ENCODE measurements around the gene NABP2.
A peak's percentile ranks its signal among the peaks of the same experiment; 100 is the strongest.
"Not testable (repeated sequence)": the region's sequence is repeated elsewhere in the genome, so short reads cannot be mapped to it uniquely, and the experiment has no call there.

Gene NABP2

DNA sequence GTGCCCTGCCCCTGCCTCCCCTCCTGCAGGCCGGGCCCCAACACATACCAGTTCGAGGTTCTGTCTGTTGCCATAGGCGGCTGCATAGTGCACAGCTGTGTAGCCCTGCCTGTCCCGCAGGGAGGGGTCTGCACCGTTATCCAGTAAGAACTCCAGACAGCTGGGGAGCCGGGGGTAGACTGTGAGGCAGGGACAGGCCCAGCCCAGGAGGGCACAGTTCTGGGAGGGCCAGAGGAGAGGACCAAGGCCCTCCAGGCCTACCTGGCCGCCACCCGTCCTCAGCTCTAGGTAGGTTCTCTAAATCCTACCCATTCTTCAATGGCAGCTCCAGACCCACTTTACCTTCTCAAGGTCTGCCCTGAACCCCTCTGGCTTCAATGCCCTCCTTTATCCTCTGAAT is 24.6 kb downstream of the NABP2 start:
- no peak for DNase-seq

DNA sequence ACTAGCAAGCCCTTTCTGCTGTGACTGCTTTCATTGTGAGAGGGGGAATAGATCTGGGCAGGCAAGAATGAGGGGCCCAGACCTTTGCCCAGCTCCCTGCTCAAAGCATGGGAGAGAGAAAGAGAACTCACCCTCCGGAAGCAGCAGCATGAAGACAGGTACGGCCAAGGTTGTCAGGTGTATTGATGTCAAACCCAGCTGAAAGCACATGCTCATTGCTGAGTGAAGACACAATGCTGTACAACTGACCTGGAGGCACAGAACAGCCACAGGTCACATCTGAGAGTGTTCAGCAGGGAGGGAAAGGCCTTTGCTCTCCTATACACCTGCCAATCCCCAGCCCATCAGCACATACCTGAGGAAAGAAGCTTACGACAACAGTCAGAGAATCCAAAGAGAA is 28.5 kb downstream of the NABP2 start:
- DNase-seq = no peak

DNA sequence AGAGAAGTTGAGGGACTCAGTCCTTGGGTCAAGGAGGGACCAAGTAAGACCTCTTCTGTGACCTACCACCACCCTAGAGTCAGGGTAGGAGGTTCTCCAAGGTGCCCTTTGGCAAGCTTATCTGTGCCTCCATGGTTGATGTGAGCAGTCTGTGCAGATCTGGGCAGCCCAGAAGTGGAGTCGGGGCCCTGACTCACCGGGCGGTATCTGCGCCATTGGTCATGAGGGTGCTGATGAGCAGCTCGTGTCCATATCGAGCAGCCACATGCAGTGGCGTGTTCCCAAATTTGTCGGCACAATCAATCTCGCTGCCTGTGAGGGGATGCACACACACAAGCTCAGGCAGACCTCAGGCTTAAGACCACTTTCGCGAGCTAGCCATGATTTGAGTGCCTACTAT is 28.9 kb downstream of the NABP2 start:
- DNase-seq = no peak

DNA sequence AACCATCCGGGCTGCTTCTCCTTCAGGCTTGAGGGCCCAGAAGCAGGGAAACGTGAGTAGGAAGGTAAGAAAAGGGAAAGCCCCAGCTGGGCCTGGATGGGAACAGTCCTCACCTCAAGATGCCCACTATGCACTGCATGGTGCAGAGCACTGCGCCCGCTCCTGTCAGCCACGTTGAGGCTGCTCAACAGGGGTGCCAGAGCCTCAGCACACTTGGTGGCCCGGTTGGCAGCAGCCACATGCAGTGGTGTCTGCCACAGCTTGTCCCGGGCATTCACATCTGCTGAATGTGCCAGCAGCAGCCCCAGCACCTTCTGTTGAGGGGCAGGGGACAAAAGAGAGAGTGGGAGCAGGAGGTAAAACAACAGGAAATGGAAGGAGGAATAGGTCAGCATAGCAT is 31.5 kb downstream of the NABP2 start:
- no peak for DNase-seq

DNA sequence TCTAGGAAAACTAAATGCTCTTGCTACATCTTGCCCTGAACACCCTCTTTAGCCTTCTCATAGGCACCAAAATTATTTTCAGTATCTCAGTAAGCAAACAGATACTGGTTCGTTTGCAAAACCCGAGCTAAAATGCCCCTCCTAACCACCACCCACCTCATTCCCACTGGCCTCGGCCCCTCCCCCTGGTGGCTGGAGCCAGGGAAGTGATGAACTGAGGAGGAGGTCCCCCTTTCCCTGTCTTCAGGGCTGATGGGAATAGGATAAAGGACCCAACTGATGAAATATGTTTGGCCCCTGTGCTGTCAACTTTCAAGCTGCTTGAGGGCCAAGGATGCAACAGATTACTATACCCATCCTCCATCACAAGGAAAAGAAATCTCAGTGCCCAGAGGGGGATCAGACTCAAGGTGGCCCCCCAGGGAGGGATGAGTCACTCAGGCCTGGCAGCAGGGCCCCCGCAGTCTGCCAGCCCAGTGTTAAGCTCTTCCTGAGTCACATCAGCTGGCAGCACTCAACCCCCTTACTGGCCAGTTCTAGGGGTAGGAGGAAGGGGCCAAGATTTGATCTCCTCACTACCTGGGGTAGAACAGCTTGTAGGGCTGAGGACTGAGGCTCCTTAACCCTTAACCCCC is 32.3 kb downstream of the NABP2 start:
- no peak for DNase-seq

DNA sequence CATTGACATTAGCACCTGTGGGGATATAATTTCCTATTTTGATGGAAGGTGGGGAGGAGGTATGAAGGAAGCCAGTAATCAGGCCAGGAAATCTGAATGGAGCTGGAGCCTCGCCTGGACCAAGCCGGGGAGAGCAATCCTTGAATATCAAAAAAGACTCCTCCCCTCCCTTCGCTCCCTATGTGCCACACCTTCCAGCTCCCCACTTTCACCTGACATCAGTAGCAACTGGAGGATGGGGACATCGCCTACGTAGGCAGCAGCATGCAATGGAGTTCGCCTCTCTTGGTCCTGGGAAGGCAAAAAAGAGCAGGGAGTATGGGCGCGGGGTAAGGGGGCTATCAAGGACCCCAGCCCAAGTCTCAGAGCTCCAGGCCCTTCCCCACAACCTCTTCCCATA is 32.9 kb downstream of the NABP2 start:
- DNase-seq = no peak

DNA sequence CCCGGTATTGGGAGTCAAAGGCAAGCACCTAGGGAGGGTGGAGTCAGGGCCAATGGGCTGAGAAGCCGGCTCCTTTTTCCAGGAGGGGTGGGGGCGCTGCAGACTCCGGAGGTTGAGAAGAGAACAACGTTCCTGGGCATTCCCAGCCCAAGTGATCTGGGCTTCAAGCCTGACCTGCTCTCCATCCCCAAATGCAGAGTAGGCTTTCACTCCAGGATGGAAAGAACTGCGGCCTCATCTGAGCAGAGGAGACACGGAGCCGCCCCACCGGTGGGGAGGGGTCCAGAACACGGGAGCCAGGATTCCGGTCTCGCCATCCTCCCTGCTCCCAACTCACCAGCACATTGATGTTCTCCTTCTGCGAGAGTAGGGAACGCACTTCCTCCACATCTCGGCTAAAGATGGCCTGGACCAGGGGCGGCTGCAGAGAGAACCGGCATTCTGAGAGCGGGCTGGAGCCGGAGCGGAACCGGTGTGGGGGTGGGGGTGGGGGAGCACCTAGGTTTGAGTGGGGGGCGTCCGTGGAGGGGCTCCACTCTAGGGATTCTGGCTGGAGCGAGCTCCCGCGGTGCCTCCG is 33.4 kb downstream of the NABP2 start:
- peak; percentile 38 for DNase-seq

DNA sequence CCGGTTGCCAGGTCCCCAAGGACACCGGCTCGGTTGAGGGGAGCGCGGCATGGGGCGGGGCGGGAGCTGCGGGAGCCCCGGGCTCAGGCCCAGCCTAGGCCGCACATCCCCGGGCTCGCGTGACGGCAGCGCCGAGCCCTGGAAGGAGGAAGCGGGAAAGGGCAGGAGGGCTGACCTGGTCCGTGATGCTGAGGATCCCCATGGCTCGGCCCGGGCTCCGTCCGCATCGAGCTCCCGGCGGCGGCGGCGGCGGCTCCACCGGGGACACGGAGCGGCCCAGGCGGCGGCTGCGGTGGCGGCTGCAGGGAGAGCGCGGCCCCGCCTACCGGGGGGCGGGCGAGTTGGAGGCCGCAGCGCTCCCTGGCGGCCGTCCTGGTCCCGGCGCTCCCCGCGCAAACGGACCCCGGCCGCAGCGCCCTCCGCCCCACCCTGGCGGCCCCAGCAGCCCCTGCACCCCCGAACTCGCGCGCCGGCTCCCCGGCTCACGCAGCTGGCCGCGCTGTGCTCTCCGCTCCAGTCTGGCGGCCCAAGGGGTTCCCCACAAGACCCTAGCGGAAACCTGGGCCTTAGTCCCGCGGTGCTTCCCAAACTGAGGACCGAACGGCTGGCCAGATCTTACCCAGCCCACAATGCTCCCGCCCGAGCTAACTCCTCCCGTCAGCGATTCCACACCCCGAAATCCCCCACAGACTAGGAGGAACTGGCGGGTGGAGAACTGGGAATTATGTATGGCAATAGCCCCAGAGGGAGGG is 34.1 kb downstream of the NABP2 start, which contains the start of gene ANKRD52:
Gene ANKRD52, minus strand, starts transcription at position 317 of the 752 bp plus-strand sequence. Its CDS starts 115 bp downstream, at position 202.
- peak; percentile 44 for DNase-seq

DNA sequence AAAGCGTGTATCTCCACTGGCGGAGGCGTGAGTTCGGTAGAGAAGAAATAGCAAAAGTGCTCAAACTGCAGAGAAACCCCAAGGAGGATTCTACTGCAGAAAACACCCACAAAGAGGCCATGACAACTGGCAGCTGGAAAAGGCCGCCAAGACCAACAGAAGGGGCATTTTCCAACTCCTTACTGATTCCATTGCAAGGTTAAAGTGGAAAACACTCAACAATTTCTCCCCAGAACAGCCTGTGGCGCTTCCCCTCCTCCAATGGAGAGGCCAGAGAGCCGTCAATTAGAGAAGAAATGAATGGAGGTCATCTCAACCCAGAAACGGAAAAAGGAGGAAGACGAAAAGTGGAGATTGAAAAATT is 34.7 kb downstream of the NABP2 start:
- no peak for DNase-seq

DNA sequence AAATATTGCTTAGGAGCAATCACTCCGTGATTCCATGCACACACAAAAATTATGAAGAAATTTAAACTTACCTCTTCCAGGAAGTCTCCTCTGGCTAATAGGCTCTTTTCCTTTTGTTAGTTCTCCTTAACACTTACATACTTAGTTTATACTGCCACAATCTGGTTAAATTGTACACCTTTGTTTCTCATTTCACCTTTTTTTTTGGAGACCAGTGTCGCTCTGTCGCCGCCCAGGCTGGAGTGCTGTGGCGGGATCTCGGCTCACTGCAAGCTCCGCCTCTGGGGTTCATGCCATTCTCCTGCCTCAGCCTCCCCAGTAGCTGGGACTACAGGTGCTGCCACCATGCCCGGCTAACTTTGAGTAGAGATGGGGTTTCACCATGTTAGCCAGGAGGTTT is 36.2 kb downstream of the NABP2 start:
- DNase-seq = no peak

DNA sequence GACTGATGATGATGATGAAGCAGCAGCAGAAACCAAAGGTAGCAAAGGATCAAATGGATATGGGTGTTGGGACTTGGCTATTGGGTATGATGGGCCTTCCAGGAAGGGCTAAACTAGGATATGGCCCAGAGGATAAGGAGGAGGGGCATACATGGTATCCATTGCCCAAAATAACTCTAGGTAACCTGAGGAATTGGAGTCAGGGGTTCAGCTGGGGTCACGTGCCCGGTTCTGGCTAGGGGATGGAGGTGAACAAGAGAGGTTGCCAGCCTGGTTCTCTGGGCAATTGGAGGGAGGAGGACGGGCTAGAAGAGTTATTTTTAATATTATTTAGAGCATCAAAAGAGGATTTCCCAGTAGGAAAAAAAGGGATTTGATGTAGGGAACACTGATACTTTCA is 36.8 kb downstream of the NABP2 start:
- DNase-seq = no peak

DNA sequence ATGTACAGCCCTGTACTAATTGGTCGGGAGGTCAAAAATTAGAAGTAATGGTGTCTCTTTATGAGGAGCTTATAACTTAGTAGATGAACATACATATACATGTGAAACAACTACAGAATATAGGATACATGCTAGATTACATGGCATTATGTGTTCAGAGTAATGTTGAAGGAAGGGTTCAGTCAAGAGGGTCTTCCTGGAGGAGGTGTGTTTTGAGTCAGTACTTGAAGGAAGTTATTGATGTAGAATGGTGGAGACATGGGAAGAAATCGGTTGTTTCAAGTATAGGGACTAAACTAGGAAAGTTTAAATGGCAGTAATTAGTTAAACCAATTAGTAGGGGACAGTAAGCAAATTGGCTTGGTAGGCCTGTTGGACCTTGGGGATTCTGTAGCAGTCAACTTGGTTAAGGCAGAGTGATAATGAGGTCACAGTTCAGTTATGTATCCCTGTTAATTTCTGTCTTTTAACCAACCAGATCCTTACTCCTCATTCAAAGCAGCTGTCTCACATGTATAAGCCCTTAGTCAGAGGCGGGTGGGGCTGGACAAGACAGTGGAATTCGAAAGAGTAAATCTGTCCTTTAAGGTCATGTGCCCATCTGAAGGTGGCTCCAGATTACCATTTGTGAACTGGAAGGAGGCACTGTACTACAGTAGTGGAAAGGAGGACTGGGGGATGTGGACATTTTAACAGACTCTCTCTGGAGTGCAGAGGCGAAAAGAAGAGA is 37.5 kb downstream of the NABP2 start:
- DNase-seq = no peak

DNA sequence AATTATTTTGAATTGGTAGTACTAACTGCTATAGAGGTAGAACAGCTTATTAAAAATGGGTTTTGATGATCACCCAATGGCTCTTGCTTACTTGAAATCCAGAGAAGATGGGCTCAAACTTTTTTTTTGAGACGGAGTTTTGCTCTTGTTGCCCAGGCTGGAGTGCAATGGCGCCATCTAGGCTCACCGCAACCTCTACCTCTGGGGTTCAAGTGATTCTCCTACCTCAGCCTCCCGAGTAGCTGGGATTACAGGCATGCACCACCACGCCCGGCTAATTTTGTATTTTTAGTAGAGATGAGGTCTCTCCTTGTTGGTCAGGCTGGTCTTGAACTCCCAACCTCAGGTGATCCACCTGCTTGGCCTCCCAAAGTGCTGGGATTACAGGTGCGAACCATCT is 38.8 kb downstream of the NABP2 start:
- DNase-seq = not testable (repeated sequence)

DNA sequence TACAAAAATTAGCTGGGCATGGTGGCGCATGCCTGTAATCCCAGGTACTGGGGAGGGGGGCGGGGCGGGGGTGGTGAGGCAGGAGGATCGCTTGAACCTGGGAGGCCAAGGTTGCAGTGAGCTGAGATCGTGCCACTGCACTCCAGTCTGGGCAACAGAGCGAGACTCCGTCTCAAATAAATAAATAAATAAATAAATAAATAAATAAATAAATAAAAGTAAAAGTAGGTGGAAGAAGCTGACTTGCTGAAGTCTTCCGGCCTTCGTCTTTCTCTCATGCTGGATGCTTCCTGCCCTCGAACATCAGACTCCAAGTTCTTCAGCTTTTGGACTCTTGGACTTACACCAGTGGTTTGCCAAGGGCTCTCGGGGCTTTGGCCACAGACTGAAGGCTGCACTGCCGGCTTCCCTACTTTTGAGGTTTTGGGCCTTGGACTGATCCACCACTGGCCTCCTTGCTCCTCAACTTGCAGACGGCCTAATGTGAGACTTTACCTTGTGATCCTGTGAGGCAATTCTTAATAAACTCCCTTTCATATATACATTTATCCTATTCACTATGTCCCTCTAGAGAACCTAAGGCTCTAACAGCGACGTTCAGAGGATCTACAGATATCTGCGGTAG is 42.0 kb downstream of the NABP2 start:
- not testable (repeated sequence) for DNase-seq

DNA sequence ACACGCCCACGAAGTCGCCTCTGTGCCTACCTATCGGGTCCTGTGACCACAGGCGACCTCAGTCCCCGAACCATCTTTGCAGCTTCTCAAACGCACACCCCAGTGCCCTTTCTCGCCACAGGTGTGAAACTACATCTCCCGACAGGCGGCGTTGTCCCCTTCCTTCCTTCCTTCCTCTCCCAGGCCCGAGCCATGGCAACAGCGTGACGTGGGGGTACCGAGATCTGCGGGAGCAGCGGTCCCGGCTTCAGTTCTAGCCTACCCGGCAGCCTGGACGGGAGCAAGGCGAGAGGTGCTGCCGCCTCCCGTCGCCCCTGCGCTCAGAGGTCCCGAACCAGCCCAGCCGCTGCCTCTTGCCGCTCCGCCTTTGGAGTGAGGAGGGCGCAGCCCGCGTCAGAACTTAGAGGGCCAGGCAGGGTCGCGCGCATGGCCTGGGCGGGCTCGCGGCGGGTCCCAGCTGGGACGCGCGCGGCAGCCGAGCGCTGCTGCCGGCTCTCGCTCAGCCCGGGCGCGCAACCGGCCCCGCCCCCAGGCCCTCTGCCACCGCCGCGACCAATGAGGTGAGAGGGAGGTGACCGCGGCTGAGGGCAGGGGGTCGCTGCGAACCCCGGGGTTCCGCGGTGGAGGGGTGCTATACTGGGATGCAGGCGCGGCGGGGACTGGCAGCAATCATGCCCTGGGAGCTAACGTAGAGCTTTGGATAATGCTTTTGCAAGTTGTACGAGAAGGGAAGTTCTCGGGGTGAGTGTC is 42.7 kb downstream of the NABP2 start, which contains the start of gene COQ10A:
Gene COQ10A, plus strand, starts transcription at position 250 of the 750 bp plus-strand sequence. Its CDS starts 177 bp downstream, at position 427.
- DNase-seq = peak; percentile 90

DNA sequence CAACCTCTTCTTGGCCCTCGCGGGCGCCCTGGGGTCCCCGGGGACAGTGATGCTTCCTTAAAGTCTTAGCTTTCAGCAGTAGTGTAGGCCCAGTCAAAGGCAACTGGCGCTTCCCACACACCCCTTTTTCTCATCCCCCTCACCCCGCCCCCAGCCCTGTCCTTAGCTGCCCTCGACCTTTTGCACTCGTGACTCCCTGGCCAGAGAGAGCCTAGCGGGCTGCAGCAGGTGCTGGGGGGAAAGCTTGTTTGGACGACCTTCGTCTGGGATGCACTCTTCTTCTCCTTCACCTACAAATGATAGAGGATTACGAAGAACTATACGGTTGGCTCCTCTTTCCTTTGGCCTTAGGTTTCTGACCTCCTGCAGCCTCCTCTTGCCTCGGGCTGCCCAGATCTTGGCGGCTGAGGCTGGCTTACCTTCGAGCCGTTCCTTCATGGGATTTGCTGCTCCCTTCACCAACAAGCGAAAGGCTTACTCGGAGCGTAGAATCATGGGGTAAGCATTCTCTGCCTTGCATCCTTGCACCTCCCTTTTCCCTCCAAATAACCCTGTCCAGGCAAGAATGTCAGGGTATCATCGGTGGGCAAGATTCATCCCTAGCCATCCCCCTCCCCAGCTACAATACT is 43.4 kb downstream of the NABP2 start:
- DNase-seq = no peak

DNA sequence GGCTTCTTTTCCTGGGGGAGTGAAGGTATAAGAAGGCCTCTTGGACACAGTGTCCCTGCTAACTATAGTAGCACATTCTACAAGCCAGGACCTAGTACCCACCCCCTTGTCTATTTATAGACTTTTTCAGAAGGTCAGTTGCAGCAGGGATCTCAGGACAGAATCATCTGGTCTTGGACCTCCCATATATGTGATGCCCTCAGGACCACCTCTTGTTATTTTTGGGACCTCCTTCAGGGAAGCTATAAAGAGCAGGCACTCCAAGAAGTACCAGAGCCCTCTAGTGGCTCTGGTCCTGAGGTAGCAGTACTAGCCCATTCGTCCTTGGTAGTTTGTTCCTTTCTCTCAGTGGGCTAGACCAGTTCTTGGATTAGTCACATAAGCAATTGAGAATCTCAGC is 46.9 kb downstream of the NABP2 start:
- no peak for DNase-seq

DNA sequence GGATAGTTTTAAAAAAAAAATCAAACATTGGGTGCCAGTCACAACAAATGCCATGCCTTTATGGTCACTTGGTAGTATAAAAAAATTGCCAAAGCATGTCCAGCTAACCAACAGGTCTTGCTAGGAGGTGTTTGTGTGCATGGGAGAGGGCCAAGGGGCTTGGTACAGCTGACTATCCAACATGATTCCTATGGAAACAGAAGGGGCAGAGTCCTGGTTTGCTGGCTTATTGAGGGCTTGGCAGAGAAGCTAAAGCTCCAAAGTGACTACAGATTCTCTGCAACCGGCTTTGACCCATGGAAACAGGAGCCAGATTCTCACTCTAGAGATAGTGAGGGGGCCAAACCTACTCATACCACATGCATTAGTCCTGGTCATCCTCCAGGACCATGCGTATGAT is 48.3 kb downstream of the NABP2 start:
- not testable (repeated sequence) for DNase-seq

DNA sequence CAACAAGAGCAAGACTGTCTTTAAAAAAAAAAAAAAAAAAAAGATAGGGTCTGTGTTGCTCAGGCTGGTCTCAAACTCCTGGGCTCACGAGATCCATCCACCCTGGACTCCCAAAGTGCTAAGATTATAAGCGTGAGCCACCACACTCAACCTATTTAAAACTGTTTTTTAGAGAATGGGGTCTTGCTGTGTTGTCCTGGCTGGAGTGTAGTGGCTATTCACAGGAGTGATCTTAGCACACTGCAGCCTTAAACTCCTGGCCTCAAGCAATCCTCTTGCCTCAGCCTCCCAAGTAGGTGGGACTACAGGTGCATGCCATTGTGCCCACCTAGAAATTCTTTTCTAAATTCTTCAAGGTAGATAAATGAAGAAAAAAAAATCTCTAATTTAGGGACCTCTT is 50.2 kb downstream of the NABP2 start:
- DNase-seq = no peak

DNA sequence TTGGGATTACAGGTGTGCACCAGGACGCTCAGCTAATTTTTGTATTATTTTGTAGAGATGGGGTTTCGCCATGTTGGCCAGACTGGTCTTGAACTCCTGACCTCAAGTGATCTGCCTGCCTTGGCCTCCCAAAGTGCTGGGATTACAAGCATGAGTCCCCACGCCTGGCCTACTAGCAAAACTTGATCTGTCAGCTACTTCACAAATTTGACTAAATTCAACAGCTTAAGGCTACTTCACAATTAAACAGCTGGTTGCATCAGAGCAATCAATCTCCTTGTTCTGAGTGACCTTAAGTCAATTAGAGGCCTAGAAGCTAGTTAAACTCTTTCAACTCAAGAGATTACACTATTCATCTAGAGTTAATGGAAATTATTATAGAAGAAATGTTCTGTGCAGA is 54.8 kb downstream of the NABP2 start:
- DNase-seq = no peak

Measured in NCI-H526 treated with DMSO at 0.1 percent for 48 hours (cell line).